ENCODE data around the gene TBXAS1.

DNA sequence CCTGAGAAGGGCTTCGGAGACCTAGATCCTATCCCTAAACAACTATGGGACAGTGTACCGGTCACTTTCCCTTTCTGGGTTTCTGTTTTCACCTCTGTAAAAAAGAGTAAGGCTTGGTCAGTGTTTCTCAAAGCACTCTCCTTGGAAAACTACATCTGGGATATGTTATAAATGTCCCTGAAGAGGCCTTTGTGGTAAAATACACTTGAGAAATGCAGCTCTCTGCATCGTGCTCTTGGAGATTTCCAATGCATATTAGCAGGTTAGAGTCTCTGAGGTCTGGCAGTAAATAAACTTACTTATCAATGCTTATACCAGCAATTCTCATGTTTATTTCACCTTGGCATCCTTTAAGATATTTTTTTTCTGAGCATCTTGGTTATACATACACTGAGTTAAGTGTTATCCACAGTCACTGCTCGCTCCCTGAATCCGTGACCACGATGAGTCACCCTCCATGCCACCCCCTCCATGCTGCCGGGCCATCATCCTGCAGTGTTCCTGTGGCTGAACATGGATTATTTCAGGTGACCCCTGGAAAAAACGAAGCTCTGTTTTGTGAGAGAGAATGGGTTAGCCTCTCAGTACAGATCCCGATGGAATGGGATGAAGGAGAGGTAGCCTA lies 3.3 kb upstream of the TBXAS1 start:
- no peak for TF ChIP-seq POLR2A (IDR thresholded peaks at IDR 0.05; ENCODE audit: low read length)
- TF ChIP-seq GATA1 (IDR thresholded peaks at IDR 0.05; ENCODE audit: low read depth, low read length) = no peak

Data from erythroblast (primary cell).